HepG2 (cell line): ENCODE measurements around the gene ATP11B. TPM values are rescaled to one million over a fixed set of nuclear protein-coding genes. Genes with fewer than 3 reads are reported as not detected.

Source experiments
- ATAC-seq: fragments of 200-7000 bp; cut with Tn5 transposase; 3 replicates; pipeline ENCODE4 v1.9.1; 2020; ENCODE audit warnings: mild to moderate bottlenecking, moderate library complexity
- BruUV-seq: library from RNA; stranded (reverse); fragments of 400-500 nt; replicated peaks from 2 replicates; lab custom pipeline; 2021; lab: Mats Ljungman, UMichigan
- CTCF ChIA-PET: fragments of 300-600 bp; formaldehyde crosslinking; extraction: SDS; loops from one replicate; lab custom pipeline; 2021; ENCODE audit warnings: low total read pairs, inconsistent platforms, low intra/inter-chr PET ratio; lab: Yijun Ruan, JAX
- POLR2A ChIA-PET: fragments of 350-600 bp; sonication (Branson Sonifier 250); formaldehyde crosslinking; loops from one replicate; lab custom pipeline; 2020; ENCODE audit warnings: antibody characterized with exemption, inconsistent platforms; lab: Yijun Ruan, JAX
- DNase-seq: peaks from one replicate; pipeline ENCODE4 v3.0.0-alpha.2; 2015; ENCODE audit warnings: low spot score
- FAIRE-seq: peaks from 3 replicates; lab custom pipeline; 2011; peaks lifted over from hg19 to GRCh38; lab: Jason Lieb, UNC
- H2AFZ ChIP-seq: one replicate; pipeline ENCODE4 v1.6.1; 2011; ENCODE audit warnings: low read length, inconsistent platforms
- H3K27ac ChIP-seq: fragments of 300-600 bp; 3 replicates; pipeline ENCODE4 v1.8.0; 2011; ENCODE audit warnings: mixed run types, mild to moderate bottlenecking, mixed read lengths, low read length, inconsistent platforms; ENCODE audit not compliant: insufficient read depth; ENCODE audit errors: extremely low read length
- H3K27me3 ChIP-seq, 2 experiments: fragments of 200-600 bp in 1 of 2; 2 replicates in 1 of 2; 3 replicates in 1 of 2; pipeline versions ENCODE4 v1.6.0 to v1.8.0; 2011; ENCODE audit warnings: low read length in 2 of 2, mild to moderate bottlenecking in 2 of 2, moderate library complexity in 2 of 2, inconsistent platforms in 1 of 2; ENCODE audit not compliant: insufficient read depth in 2 of 2, control insufficient read depth in 1 of 2
- H3K36me3 ChIP-seq, 2 experiments: fragments of 200-600 bp in 1 of 2; replicated peaks in 1 of 2; 2 replicates in 1 of 2; 3 replicates in 1 of 2; pipeline versions ENCODE4 v1.5.1 to v1.8.0; 2011; ENCODE audit warnings: low read length in 2 of 2, inconsistent platforms in 1 of 2; ENCODE audit not compliant: insufficient read depth in 2 of 2, control insufficient read depth in 1 of 2
- H3K4me1 ChIP-seq: 2 replicates; pipeline ENCODE4 v1.5.1; 2012; ENCODE audit warnings: low read length, inconsistent platforms; ENCODE audit not compliant: insufficient read depth
- H3K4me2 ChIP-seq: 2 replicates; pipeline ENCODE4 v1.6.0; 2011; ENCODE audit warnings: low read depth, low read length, inconsistent platforms
- H3K4me3 ChIP-seq, 3 experiments: fragments of 200-600 bp in 1 of 3; sonication (generic), shearing (Covaris generic) in 1 of 3; replicated peaks in 1 of 3; 2 replicates each; pipeline ENCODE4 v1.5.1; 2011 to 2016; ENCODE audit warnings: low read length in 3 of 3, inconsistent platforms in 2 of 3, low read depth in 2 of 3, mild to moderate bottlenecking in 2 of 3, control low read depth in 1 of 3, mixed read lengths in 1 of 3; ENCODE audit not compliant: insufficient read depth in 1 of 3
- H3K79me2 ChIP-seq: one replicate; pipeline ENCODE4 v1.6.1; 2011; ENCODE audit warnings: low read length, inconsistent platforms; ENCODE audit not compliant: insufficient read depth
- H3K9ac ChIP-seq: 2 replicates; pipeline ENCODE4 v1.6.0; 2011; ENCODE audit warnings: mild to moderate bottlenecking, low read depth, low read length, inconsistent platforms; ENCODE audit not compliant: insufficient read depth
- H3K9me3 ChIP-seq: 2 replicates; pipeline ENCODE4 v1.5.1; 2012; ENCODE audit warnings: mild to moderate bottlenecking, low read length
- H4K20me1 ChIP-seq: 2 replicates; pipeline ENCODE4 v1.6.0; 2011; ENCODE audit warnings: inconsistent platforms, mild to moderate bottlenecking, low read length, moderate library complexity; ENCODE audit not compliant: insufficient read depth
- CREM ChIP-seq, 2 experiments: sonication (generic) in 1 of 2; formaldehyde crosslinking in 1 of 2; IDR thresholded peaks; 2 replicates each; pipeline versions ENCODE4 v1.4.0 to v1.6.1; 2016 to 2020; ENCODE audit warnings: antibody characterized with exemption in 1 of 2, mild to moderate bottlenecking in 1 of 2, missing genetic modification reagents in 1 of 2
- EZH2 ChIP-seq: conservative IDR thresholded peaks from 2 replicates; pipeline ENCODE4 v1.6.1; 2012; ENCODE audit warnings: mild to moderate bottlenecking, low read depth, low read length, moderate library complexity
- HIVEP1 ChIP-seq: sonication (generic); formaldehyde crosslinking; IDR thresholded peaks from 2 replicates; pipeline ENCODE4 v1.4.0; 2020; ENCODE audit warnings: mild to moderate bottlenecking, missing genetic modification reagents
- KMT2B ChIP-seq: IDR thresholded peaks from 2 replicates; pipeline ENCODE4 v1.6.1; 2016; ENCODE audit warnings: missing genetic modification reagents, missing compliant biosample characterization
- NFIB ChIP-seq: sonication (generic); formaldehyde crosslinking; IDR thresholded peaks from 2 replicates; pipeline ENCODE4 v1.9.0; 2021; ENCODE audit warnings: missing genetic modification reagents, mild to moderate bottlenecking, borderline replicate concordance
- NFRKB ChIP-seq: fragments of 450-650 bp; IDR thresholded peaks from 2 replicates; pipeline ENCODE4 v1.6.1; 2017
- ONECUT2 ChIP-seq: sonication (generic); formaldehyde crosslinking; IDR thresholded peaks from 2 replicates; pipeline ENCODE4 v1.4.0; 2020; ENCODE audit warnings: missing genetic modification reagents
- YEATS2 ChIP-seq: sonication (generic); formaldehyde crosslinking; IDR thresholded peaks from 2 replicates; pipeline ENCODE4 v1.4.0; 2020; ENCODE audit warnings: missing genetic modification reagents, borderline replicate concordance
- ZBTB26 ChIP-seq: IDR thresholded peaks from 2 replicates; pipeline ENCODE4 v1.6.1; 2016; ENCODE audit warnings: missing compliant biosample characterization, missing genetic modification reagents, borderline replicate concordance
- ZKSCAN8 ChIP-seq: IDR thresholded peaks from 2 replicates; pipeline ENCODE4 v1.6.1; 2016; ENCODE audit warnings: borderline replicate concordance, missing genetic modification reagents, missing compliant biosample characterization
- ZNF101 ChIP-seq: sonication (generic); formaldehyde crosslinking; IDR thresholded peaks from 2 replicates; pipeline ENCODE4 v1.4.0; 2020; ENCODE audit warnings: mild to moderate bottlenecking, low read depth, missing genetic modification reagents, borderline replicate concordance
- ZNF709 ChIP-seq: sonication (generic); formaldehyde crosslinking; IDR thresholded peaks from 2 replicates; pipeline ENCODE4 v1.5.0; 2020; ENCODE audit warnings: mild to moderate bottlenecking, missing genetic modification reagents
- ZNF768 ChIP-seq: sonication (generic); formaldehyde crosslinking; IDR thresholded peaks from 2 replicates; pipeline ENCODE4 v1.4.0; 2020; ENCODE audit warnings: missing genetic modification reagents
- ZNF883 ChIP-seq: sonication (generic); formaldehyde crosslinking; IDR thresholded peaks from 2 replicates; pipeline ENCODE4 v1.5.1; 2020; ENCODE audit warnings: mild to moderate bottlenecking, missing genetic modification reagents; ENCODE audit errors: not compliant biosample characterization
- WGBS: methylation state at CpG from one replicate; pipeline ENCODE4 v1.1.6; 2017; ENCODE audit warnings: low lambda C conversion rate; 5-methylcytosine and 5-hydroxymethylcytosine counted together
- in situ Hi-C: cut with HindIII; loops from 2 replicates; pipeline ENCODE4 v1.10.0; 2017; ENCODE audit warnings: low pct_unique_long_range_greater_than_20kb; ENCODE audit not compliant: extremely low pct_ligation_motif_present
- intact Hi-C: fragments of 100-400 bp; cut with micrococcal nuclease; formaldehyde crosslinking; loops from one replicate; pipeline ENCODE4 v1.10.0; 2022; ENCODE audit not compliant: unreplicated experiment
- polyA plus RNA-seq, 8 experiments: library from polyadenylated mRNA; depleted of rRNA in 3 of 8; stranded (reverse) in 7 of 8; unstranded in 1 of 8; fragments of >200 nt; fragmentation: Illumina TruSeq in 4 of 8; extraction: Trizol in 4 of 8; gene quantifications; 2 replicates each; pipeline versions ENCODE4 v1.2.1 to v1.2.3, GENCODE V29; 2011 to 2016; ENCODE audit warnings: low read depth in 4 of 8, missing spikeins in 1 of 8, mixed read lengths in 1 of 8; ENCODE audit not compliant: insufficient read depth in 1 of 8
- total RNA-seq, 5 experiments: library from RNA; depleted of rRNA; stranded (reverse); fragments of >200 nt; fragmentation: Illumina TruSeq; extraction: Trizol; gene quantifications; 2 replicates each; pipeline ENCODE4 v1.2.3, GENCODE V29; 2016; ENCODE audit warnings: low read depth in 1 of 5
- TF ChIP-seq, protein P1 (sequence below): sonication (generic); formaldehyde crosslinking; IDR thresholded peaks from 2 replicates; pipeline ENCODE4 v1.4.0; 2020; ENCODE audit warnings: missing genetic modification reagents
- TF ChIP-seq, protein P2 (sequence below): sonication (generic); formaldehyde crosslinking; IDR thresholded peaks from 2 replicates; pipeline ENCODE4 v1.5.0; 2020; ENCODE audit warnings: mild to moderate bottlenecking, missing genetic modification reagents

Gene ATP11B
- total and polyA plus RNA-seq, 2 of the 13 experiments (the other 11 are each of a cell fraction or from before 2014, with no cell fraction given): 10.1 to 22.9 TPM

DNA sequence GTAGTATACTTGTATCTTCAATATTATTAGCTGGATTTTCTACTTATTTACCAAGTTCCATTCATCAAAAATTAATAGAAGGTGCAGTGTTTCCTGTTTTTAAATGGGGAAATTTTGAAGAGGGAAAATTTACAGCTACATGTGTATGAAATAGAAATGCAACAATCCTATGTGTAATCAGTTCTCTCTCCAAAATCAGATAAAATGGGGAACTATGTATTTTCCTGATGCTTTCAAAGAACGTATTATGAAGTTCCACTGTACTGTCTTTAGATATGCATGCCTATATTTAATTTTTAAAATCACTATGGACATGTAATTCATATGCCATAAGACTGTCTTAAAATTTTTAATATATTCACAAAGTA lies 143.6 kb downstream of the ATP11B start:
- Histone ChIP-seq H3K4me2 (no peak overlapping the region), H3K4me1 (no peaks in the 10 kb centered on the region), H3K79me2 (no peaks in the 10 kb centered on the region), H2AFZ (no peak overlapping the region), H3K27ac (no peak overlapping the region), H3K9me3 (no peaks in the 10 kb centered on the region), H3K36me3 (no peaks in the 10 kb centered on the region), H3K4me3 (no peak overlapping the region), H4K20me1 (no peaks in the 10 kb centered on the region), H3K9ac (no peak overlapping the region), H3K27me3 (no peaks in the 10 kb centered on the region)
- POLR2A ChIA-PET: no interaction called here
- intact Hi-C loops (no loop called here), in situ Hi-C loops (no loop called here)
- TF ChIP-seq ZBTB26 (CRISPR knock-in tag): no peak
- TF ChIP-seq YEATS2 (CRISPR knock-in tag): no peak
- no peak for TF ChIP-seq KMT2B (CRISPR knock-in tag)
- TF ChIP-seq NFIB (CRISPR knock-in tag): no peak
- no peak for TF ChIP-seq CREM (IDR thresholded peaks at IDR 0.05)
- TF ChIP-seq CREM (CRISPR knock-in tag; IDR thresholded peaks at IDR 0.05): no peak
- no peak for TF ChIP-seq ZNF101 (CRISPR knock-in tag)
- TF ChIP-seq ZNF768 (CRISPR knock-in tag): no peak
- TF ChIP-seq, protein P1, sequence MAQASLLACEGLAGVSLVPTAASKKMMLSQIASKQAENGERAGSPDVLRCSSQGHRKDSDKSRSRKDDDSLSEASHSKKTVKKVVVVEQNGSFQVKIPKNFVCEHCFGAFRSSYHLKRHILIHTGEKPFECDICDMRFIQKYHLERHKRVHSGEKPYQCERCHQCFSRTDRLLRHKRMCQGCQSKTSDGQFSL: no peak
- no peak for TF ChIP-seq ZNF709 (CRISPR knock-in tag)
- TF ChIP-seq HIVEP1 (CRISPR knock-in tag): no peak
- no peak for TF ChIP-seq ZKSCAN8
- TF ChIP-seq, protein P2, sequence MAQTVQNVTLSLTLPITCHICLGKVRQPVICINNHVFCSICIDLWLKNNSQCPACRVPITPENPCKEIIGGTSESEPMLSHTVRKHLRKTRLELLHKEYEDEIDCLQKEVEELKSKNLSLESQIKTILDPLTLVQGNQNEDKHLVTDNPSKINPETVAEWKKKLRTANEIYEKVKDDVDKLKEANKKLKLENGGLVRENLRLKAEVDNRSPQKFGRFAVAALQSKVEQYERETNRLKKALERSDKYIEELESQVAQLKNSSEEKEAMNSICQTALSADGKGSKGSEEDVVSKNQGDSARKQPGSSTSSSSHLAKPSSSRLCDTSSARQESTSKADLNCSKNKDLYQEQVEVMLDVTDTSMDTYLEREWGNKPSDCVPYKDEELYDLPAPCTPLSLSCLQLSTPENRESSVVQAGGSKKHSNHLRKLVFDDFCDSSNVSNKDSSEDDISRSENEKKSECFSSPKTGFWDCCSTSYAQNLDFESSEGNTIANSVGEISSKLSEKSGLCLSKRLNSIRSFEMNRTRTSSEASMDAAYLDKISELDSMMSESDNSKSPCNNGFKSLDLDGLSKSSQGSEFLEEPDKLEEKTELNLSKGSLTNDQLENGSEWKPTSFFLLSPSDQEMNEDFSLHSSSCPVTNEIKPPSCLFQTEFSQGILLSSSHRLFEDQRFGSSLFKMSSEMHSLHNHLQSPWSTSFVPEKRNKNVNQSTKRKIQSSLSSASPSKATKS (CRISPR knock-in tag): no peak
- no peak for TF ChIP-seq NFRKB
- TF ChIP-seq ZNF883: no peak
- TF ChIP-seq EZH2: no peak
- no peak for TF ChIP-seq ONECUT2 (CRISPR knock-in tag)
- no TSS peak for BruUV-seq
- FAIRE-seq (no peak), ATAC-seq (no peak), DNase-seq (no peak)
- WGBS: 100% methylated on average over 1 of the region's 1 CpG
- CTCF ChIA-PET: no interaction called here
